NCI-H1105 treated with DMSO at 0.1 percent for 48 hours (cell line): ENCODE results near the gene DOCK2.

Source experiments
- DNase-seq: peaks from one replicate; lab custom pipeline; 2025; lab: John Stamatoyannopoulos, UW

The DOCK2 gene

GRCh38 chr5:170126626-170127025 lies 489.6 kb downstream of the DOCK2 start:
- DNase-seq, result no peak

- no peak for DNase-seq
Observed at GRCh38 chr5:170131235-170131634, 494.2 kb downstream of the DOCK2 start.

GRCh38 chr5:170132269-170132975 lies 495.3 kb downstream of the DOCK2 start:
- no peak for DNase-seq
